NCI-H1417 (cell line): ENCODE measurements around the gene MOB2.
"Not testable (repeated sequence)": the region's sequence is repeated elsewhere in the genome, so short reads cannot be mapped to it uniquely, and the experiment has no call there.

Experiments
- DNase-seq, 3 experiments: peaks; one replicate each; lab custom pipeline; 2025; lab: John Stamatoyannopoulos, UW

MOB2 gene

GRCh38 chr11:1442807-1443366 lies 43.7 kb downstream of the MOB2 start:
- DNase-seq, result no peak

GRCh38 chr11:1442163-1442562 lies 44.4 kb downstream of the MOB2 start:
- DNase-seq, result peak in 1 of 3 experiments; percentile 47

- no peak for DNase-seq
Measured at GRCh38 chr11:1440496-1440895, 46.1 kb downstream of the MOB2 start.

GRCh38 chr11:1440066-1440465 lies 46.5 kb downstream of the MOB2 start:
- no peak for DNase-seq

GRCh38 chr11:1439341-1439740 lies 47.2 kb downstream of the MOB2 start:
- no peak for DNase-seq

- DNase-seq, result no peak
Measured at GRCh38 chr11:1438967-1439330, 47.6 kb downstream of the MOB2 start.

GRCh38 chr11:1438261-1438966 lies 48.2 kb downstream of the MOB2 start:
- DNase-seq, result no peak

- DNase-seq, result no peak
Measured at GRCh38 chr11:1437500-1437899, 49.1 kb downstream of the MOB2 start.

GRCh38 chr11:1436468-1437039 lies 50.0 kb downstream of the MOB2 start:
- no peak for DNase-seq

- peak in 2 of 3 experiments; percentile 70 to 87 for DNase-seq
Measured at GRCh38 chr11:1435820-1436467, 50.6 kb downstream of the MOB2 start.

GRCh38 chr11:1435479-1435819 lies 51.1 kb downstream of the MOB2 start:
- DNase-seq, result not testable (repeated sequence)

GRCh38 chr11:1433977-1434640 lies 52.5 kb downstream of the MOB2 start:
- no peak for DNase-seq

GRCh38 chr11:1433568-1433967 lies 53.0 kb downstream of the MOB2 start:
- no peak for DNase-seq

- DNase-seq, result no peak
Measured at GRCh38 chr11:1428762-1429316, 57.7 kb downstream of the MOB2 start.

GRCh38 chr11:1425439-1425838 lies 61.1 kb downstream of the MOB2 start:
- DNase-seq, result no peak

- no peak for DNase-seq
Measured at GRCh38 chr11:1425006-1425405, 61.6 kb downstream of the MOB2 start.

- not testable (repeated sequence) for DNase-seq
Measured at GRCh38 chr11:1423406-1423805, 63.2 kb downstream of the MOB2 start.

GRCh38 chr11:1422981-1423380 lies 63.6 kb downstream of the MOB2 start:
- DNase-seq, result no peak

GRCh38 chr11:1422481-1422880 lies 64.1 kb downstream of the MOB2 start:
- DNase-seq, result no peak

- no peak for DNase-seq
Measured at GRCh38 chr11:1421291-1421690, 65.3 kb downstream of the MOB2 start.

GRCh38 chr11:1419811-1420210 lies 66.8 kb downstream of the MOB2 start:
- no peak for DNase-seq
